GM10248 (cell line): Measurements from ENCODE around the gene RAMAC.

ENCODE experiments used
- CTCF ChIA-PET: fragments of 300-600 bp; sonication (Branson Sonifier 250); formaldehyde crosslinking; extraction: SDS; loops from one replicate; lab custom pipeline; 2021; ENCODE audit warnings: antibody characterized with exemption; lab: Yijun Ruan, JAX
- POLR2A ChIA-PET: fragments of 350-650 bp; sonication (Branson Sonifier 250); formaldehyde crosslinking; extraction: SDS; loops from one replicate; lab custom pipeline; 2020; ENCODE audit warnings: antibody characterized with exemption; lab: Yijun Ruan, JAX
- DNase-seq: peaks from one replicate; pipeline ENCODE4 v3.0.0; 2012; ENCODE audit errors: extremely low spot score
- CTCF ChIP-seq: IDR thresholded peaks from 2 replicates; pipeline ENCODE4 v1.5.1; 2012; ENCODE audit warnings: mild to moderate bottlenecking, low read depth; ENCODE audit errors: extremely low read depth, missing control alignments, control extremely low read depth

RAMAC gene

DNA sequence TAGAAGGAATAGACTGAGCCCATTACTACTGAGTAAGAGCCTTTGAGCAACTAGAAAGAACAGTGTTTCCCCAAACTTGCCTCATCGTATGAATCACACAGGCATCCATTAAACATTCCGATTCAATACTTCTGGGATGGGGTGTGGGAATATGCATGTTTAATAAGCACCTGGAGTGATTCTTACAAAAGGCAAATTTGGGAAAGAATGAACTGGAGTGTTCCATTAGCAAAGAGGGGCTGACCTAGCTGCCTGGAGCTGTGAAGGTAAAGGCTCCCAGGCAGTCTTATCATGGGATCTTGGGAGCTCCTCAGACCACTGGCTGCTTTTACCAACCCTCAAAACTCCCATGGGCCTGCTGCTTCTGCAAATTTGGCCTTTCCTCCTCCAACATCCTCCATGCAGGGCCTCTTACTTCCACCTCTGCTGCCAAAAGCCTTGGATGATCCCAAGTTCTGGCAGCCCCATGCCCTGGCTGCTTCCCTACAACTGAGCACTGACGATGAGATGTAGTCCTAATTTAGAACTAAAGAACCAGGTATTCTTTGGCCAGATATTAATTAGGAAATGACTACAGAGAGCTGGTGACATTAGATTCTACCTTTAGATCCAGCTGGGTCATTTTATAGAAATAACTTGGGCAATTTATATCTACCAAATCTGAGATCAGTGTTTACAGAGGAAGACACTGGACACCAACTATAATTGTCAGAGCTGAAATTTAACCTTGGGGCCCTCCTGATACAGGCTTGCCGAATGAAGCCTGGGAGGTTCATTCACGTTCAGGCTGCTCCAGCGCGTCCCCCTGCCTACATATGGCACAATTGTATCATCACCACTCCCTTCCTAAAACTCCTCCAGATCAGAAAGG, 22.3 kb upstream of the RAMAC start:
- POLR2A ChIA-PET, result no interaction called here
- CTCF ChIA-PET, result interaction anchor here (1.1 kb wide), 1 partner anchor 114 kb away, joined by 3 read pairs; no protein-coding TSS in a partner anchor

GRCh38 chr15:82964890-82965289, 21.1 kb upstream of the RAMAC start:
- TF ChIP-seq CTCF, result no peak
- ChIA-PET CTCF (no interaction called here), POLR2A (no interaction called here)
- DNase-seq, result no peak

More for the DNA sequence above, 22.3 kb upstream of the RAMAC start:
- DNase-seq, result no peak
- no peak for TF ChIP-seq CTCF

- no peak for TF ChIP-seq CTCF
- DNase-seq, result peak; percentile 29
- CTCF ChIA-PET, result no interaction called here
- POLR2A ChIA-PET, result no interaction called here
Measured at GRCh38 chr15:82966671-82967071, 19.3 kb upstream of the RAMAC start.

DNA sequence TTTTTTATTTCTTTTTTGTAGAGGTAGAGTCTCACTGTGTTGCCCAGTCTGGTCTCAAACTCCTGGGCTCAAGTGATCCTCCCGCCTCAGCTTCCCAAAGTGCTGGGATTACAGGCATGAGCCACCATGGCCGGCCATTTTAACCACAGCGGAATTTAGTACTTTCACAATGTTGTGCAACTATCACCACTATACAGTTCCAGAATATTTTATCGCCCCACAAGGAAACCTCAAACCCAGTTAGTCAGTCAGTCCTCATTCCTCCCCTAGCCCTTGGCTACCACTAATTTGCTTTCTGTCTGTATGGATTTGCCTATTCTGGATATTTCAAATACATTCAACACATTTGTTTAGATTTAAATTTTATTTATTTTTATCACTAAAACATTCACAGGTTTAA, 17.9 kb upstream of the RAMAC start:
- DNase-seq, result no peak
- CTCF ChIA-PET, result no interaction called here
- no peak for TF ChIP-seq CTCF
- POLR2A ChIA-PET, result no interaction called here

DNA sequence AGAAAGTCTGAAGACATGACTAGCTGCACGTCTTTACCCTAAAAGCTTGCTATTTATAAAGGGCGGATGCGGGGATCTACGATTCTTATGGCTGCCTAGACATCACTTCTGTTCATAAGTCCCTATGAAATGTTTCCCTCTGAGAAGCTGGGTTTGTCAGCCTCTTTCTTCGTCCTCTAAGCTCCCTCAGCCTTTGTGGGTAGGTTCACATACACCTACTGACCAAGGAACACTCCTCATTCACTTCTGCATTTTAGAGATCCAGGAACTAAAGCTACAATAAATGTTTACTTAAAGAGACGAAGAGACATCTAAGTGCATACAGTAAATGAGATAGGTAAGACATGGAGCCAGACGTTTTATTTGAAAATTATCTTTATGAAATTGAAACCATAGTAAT, 16.7 kb upstream of the RAMAC start:
- TF ChIP-seq CTCF, result no peak
- CTCF ChIA-PET, result interaction anchor here (0.9 to 1.5 kb wide), 4 partner anchors 10 to 119 kb away, joined by 3 to 4 read pairs (median 4); no protein-coding TSS in a partner anchor
- POLR2A ChIA-PET, result no interaction called here
- no peak for DNase-seq

GRCh38 chr15:82970078-82970686, 15.8 kb upstream of the RAMAC start:
- CTCF ChIA-PET, result interaction anchor here (1.0 to 3.5 kb wide), 4 partner anchors 8 to 30 kb away, joined by 3 to 13 read pairs (median 4); no protein-coding TSS in a partner anchor
- DNase-seq, result no peak
- POLR2A ChIA-PET, result no interaction called here
- no peak for TF ChIP-seq CTCF
